Left ventricle myocardium inferior (tissue), 1 donor: ENCODE data around the gene RNF212. TPM values are rescaled to one million over a fixed set of nuclear protein-coding genes. Genes with fewer than 3 reads are reported as not detected.

ENCODE experiments used
- DNase-seq: peaks from one replicate; pipeline ENCODE4 v3.0.0-alpha.2; 2020
- H3K27ac ChIP-seq: fragments of 200-600 bp; replicated peaks from 2 replicates; pipeline ENCODE4 v1.8.0; 2021
- H3K27me3 ChIP-seq: fragments of 200-600 bp; 2 replicates; pipeline ENCODE4 v1.8.0; 2021; ENCODE audit warnings: low read depth
- H3K36me3 ChIP-seq: fragments of 200-600 bp; 2 replicates; pipeline ENCODE4 v1.8.0; 2021
- H3K4me1 ChIP-seq: fragments of 200-600 bp; 2 replicates; pipeline ENCODE4 v1.8.0; 2021
- H3K4me3 ChIP-seq: fragments of 200-600 bp; 2 replicates; pipeline ENCODE4 v1.8.0; 2021; ENCODE audit warnings: mild to moderate bottlenecking, moderate library complexity
- H3K9me3 ChIP-seq: fragments of 200-600 bp; replicated peaks from 2 replicates; pipeline ENCODE4 v1.8.0; 2021
- CTCF ChIP-seq: fragments of 200-600 bp; IDR thresholded peaks from 2 replicates; pipeline ENCODE4 v1.8.0; 2021; ENCODE audit warnings: antibody characterized with exemption, mild to moderate bottlenecking, borderline replicate concordance
- intact Hi-C: fragments of 100-400 bp; cut with micrococcal nuclease; formaldehyde crosslinking; loops from one replicate; pipeline ENCODE4 v1.11.0; 2022
- total RNA-seq: library from RNA; stranded (reverse); fragmentation: NEBNext Ultra II Directional; extraction: Animal tissue kit (Norgen Biotek cat#: 25700); gene quantifications from one replicate; pipeline ENCODE4 v1.2.1, GENCODE V29; 2021
- donor health status: DM: no; HTN: yes; CAD: no; lungs with severe emphysema.

RNF212 gene
- total RNA-seq, 1 donor from 2014 or later: not detected

GRCh38 chr4:1082215-1083182 lies 30.9 kb downstream of the RNF212 start:
- peaks cover 80% of the 10 kb centered on the region for H3K27me3 ChIP-seq
- no peaks in the 10 kb centered on the region for H3K4me1 ChIP-seq
- intact Hi-C loops: no loop called here
- DNase-seq: peak; percentile 26
- no peaks in the 10 kb centered on the region for H3K36me3 ChIP-seq
- TF ChIP-seq CTCF: no peak
- H3K27ac ChIP-seq: no peak overlapping the region
- H3K4me3 ChIP-seq: no peak overlapping the region
- H3K9me3 ChIP-seq: no peaks in the 10 kb centered on the region

GRCh38 chr4:1081689-1082040 lies 31.7 kb downstream of the RNF212 start:
- Histone ChIP-seq H3K4me1 (no peaks in the 10 kb centered on the region), H3K36me3 (no peaks in the 10 kb centered on the region), H3K9me3 (no peaks in the 10 kb centered on the region), H3K4me3 (no peak overlapping the region), H3K27ac (no peak overlapping the region), H3K27me3 (peaks cover 85% of the 10 kb centered on the region)
- no peak for DNase-seq
- TF ChIP-seq CTCF: no peak
- intact Hi-C loops: no loop called here

GRCh38 chr4:1080961-1081688 lies 32.2 kb downstream of the RNF212 start:
- Histone ChIP-seq H3K4me3 (no peak overlapping the region), H3K36me3 (no peaks in the 10 kb centered on the region), H3K9me3 (no peaks in the 10 kb centered on the region), H3K27me3 (peaks cover 83% of the 10 kb centered on the region), H3K4me1 (no peaks in the 10 kb centered on the region), H3K27ac (no peak overlapping the region)
- no peak for TF ChIP-seq CTCF
- no peak for DNase-seq
- intact Hi-C loops: no loop called here

GRCh38 chr4:1080432-1080831 lies 32.9 kb downstream of the RNF212 start:
- intact Hi-C loops: no loop called here
- TF ChIP-seq CTCF: no peak
- Histone ChIP-seq H3K9me3 (no peaks in the 10 kb centered on the region), H3K4me3 (no peak overlapping the region), H3K27me3 (peaks cover 76% of the 10 kb centered on the region), H3K4me1 (no peaks in the 10 kb centered on the region), H3K36me3 (no peaks in the 10 kb centered on the region), H3K27ac (no peak overlapping the region)
- DNase-seq: no peak

GRCh38 chr4:1079711-1080265 lies 33.6 kb downstream of the RNF212 start:
- Histone ChIP-seq H3K4me3 (no peak overlapping the region), H3K27ac (no peak overlapping the region), H3K4me1 (no peaks in the 10 kb centered on the region), H3K36me3 (no peaks in the 10 kb centered on the region), H3K9me3 (no peaks in the 10 kb centered on the region), H3K27me3 (peaks cover 72% of the 10 kb centered on the region)
- no peak for TF ChIP-seq CTCF
- intact Hi-C loops: no loop called here
- DNase-seq: no peak
